Testis (tissue), 2 donors: ENCODE data around the gene SCRN1.

ENCODE experiments used
- CTCF ChIP-seq, 3 experiments: fragments of 450-650 bp in 2 of 3; fragments of 200-600 bp in 1 of 3; sonication (generic) in 1 of 3; IDR thresholded peaks; one replicate each; pipeline ENCODE4 v1.5.1; 2016 to 2019; ENCODE audit warnings: antibody characterized with exemption in 3 of 3, mild to moderate bottlenecking in 2 of 3, moderate library complexity in 1 of 3
- POLR2A ChIP-seq: fragments of 450-650 bp; IDR thresholded peaks from one replicate; pipeline ENCODE4 v1.6.1; 2017; ENCODE audit warnings: antibody characterized with exemption, mild to moderate bottlenecking, moderate library complexity

DNA sequence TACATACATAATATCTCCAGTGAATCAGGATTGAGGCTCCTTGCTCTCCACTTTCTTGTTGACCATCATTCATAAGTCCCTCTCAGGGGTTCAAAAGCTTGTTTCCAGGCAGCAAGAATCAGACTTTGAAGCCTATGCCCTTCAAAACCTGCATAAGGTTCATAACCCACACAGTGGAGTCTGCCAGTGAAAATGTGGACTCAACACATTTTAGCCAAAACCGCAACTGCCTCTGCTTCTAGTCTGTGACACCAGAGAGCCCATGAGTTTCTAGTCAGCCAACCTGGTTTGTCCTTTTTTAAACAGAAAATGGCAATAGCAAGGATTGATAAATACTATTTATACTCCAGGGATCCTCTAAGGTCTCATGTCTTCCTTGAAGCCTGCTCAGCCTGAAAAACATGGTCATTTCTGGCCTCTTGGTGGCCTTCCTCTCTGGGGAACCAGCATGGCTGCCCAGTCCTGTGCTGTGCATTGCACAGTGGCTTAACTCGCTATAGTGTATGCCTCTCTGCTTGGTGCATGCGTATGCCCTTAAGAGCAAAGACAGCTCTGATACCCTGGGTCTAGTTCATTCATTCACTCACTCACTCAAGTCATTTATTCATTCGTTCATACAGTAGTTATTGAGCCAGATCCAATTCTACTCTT lies 115.8 kb downstream of the SCRN1 start:
- TF ChIP-seq CTCF (IDR thresholded peaks at IDR 0.05) (no peak), POLR2A (no peak)
